NCI-H2107 treated with DMSO at 0.1 percent for 48 hours (cell line): ENCODE data around the gene RBMY1E.
"Not testable (repeated sequence)": the region's sequence is repeated elsewhere in the genome, so short reads cannot be mapped to it uniquely, and the experiment has no call there.

Source experiments
- DNase-seq: peaks from one replicate; lab custom pipeline; 2025; ENCODE audit not compliant: unreplicated experiment; lab: John Stamatoyannopoulos, UW

Gene RBMY1E

GRCh38 chrY:21917932-21918331 is at the start of gene RBMY1E:
TSS of gene RBMY1E (minus strand) at chrY:21918032. CDS start at chrY:21916054, 1,978 bp downstream.
- DNase-seq, result not testable (repeated sequence)

GRCh38 chrY:21894426-21894825 is 23.4 kb downstream of the RBMY1E start, which contains the start of gene RBMY1D:
TSS of gene RBMY1D (minus strand) at chrY:21894526. CDS start at chrY:21892513, 2,013 bp downstream.
- not testable (repeated sequence) for DNase-seq

- not testable (repeated sequence) for DNase-seq
These were observed 48.3 kb downstream of the RBMY1E start for GRCh38 chrY:21869407-21870076.
